NOMO-1 treated with dmso at 0.1 percent for 144 hours (cell line): ENCODE data around the gene AGAP3.

ENCODE experiments used
- DNase-seq: peaks from one replicate; lab custom pipeline; 2025; ENCODE audit not compliant: unreplicated experiment; lab: John Stamatoyannopoulos, UW

The AGAP3 gene

DNA sequence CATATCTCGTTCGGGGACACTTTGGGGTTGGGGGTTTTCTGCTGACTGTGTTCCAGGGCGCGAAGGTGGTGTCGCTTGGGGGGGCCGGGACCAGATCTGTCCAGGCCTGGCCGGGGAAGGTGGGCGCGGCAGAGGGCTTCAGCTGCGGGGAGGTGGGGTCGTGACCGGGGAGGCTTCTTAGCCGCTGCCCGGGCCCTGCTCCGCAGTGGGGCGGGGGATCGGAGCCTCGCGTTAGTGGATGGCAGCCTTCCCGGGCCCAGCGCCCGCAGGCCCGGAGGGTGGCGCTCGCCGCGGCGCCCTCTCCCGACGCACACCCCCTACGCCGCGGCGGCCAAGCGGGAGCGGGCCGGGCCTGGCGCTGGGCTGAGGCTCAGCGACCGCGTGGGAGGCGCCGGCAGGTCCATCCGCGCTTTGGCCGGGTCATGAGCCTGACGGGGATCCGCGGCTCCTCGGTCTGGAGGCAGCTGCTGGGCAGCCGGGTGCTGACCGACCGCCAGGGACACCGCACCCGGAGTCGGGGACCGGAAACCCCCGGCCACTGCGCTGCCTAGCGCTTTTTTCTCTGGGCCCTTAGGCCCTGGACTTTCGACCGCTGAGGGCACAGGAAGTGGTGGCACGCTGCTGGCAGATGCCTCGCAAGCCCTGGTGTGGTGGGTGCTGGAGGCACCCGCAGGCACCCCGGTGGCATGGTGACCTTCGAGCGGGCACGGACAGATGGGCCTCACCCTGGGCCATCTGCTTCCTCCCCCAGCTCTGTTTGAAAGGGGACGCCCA is 1.2 kb downstream of the AGAP3 start:
- DNase-seq, result no peak

DNA sequence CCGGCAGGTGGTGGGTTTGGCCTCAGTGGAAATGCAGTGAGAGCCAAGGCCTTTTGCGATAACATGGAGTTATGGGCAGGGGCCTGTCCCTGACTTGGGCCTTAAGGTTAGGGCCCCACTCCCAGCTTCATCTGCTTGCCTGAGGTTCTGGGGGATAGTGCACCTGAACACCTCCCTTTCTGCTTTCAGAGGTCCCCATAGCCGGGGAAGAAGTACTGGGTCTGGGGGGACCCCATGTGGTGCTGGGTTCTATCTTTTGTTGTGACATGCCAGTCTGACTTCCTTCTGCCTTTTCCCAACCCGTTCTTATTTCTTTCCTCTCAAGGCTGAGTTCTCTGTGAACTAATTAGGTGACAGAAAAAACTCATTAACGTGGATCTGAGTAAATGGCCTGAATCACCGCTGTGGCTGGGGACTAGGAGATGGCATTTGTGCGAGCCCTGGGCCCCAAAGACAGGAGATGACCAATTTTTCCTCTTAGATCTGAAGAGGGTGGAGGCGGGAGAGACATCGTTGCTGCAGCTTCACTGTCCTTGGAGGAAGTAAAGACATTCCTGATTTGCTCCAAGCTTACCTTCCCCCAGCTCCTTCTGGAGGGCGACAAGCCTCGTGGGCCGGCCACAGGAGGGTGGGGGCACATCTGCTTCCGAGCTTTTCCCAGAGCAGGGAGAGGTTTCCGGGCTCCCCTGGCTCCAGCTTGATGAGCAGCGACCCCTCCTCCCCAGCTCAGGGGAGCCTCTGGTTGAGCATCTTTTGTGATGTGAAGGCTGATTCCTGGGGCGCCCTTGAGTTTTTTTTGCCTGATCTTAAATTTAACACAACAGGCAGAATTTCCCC is 2.0 kb downstream of the AGAP3 start:
- no peak for DNase-seq

GRCh38 chr7:151088856-151089699 is 2.8 kb downstream of the AGAP3 start:
- no peak for DNase-seq

GRCh38 chr7:151089893-151090730 is 3.8 kb downstream of the AGAP3 start:
- DNase-seq, result no peak

DNA sequence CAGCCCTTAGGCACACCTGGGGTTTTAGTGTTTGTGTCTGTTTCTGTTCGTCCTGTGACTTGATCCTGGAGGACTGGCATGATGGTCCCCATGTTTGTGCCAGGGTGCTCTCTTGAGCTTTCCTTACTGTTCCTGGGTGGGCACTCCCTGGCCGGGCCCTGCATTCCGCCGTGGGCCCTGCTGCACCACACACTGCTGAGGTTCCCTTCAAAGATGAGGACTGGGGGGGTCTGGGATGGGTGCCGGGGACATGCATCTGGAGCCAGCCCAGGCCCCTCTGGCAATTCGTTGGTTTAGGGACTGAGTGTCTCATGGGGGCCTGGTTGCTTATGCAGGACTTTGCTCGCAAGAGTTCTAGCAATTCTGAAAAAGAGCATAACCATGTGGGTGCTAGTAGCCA is 4.7 kb downstream of the AGAP3 start:
- DNase-seq, result no peak

GRCh38 chr7:151091431-151091830 is 5.2 kb downstream of the AGAP3 start:
- no peak for DNase-seq

- DNase-seq, result no peak
These were observed 5.7 kb downstream of the AGAP3 start for GRCh38 chr7:151091988-151092387.

DNA sequence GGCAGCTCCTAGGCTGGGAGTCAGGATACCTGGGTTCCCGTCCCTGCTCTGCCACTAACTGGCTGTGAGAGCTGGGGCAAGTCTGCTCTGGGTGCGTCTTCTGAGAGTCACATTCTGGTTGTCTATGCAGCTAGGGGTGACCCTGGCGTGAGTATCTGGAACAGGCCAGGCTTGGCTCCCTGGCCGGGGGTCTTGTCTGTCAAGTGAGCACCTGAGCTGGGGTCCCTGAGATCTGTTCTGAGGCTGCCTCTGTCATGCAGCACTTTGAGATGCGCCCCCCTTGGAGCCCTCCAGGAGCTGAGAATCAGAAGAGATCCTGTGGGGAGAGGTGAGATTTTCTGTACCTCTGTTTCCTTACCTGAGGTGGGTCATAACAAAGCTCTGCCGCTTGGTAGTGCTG is 7.5 kb downstream of the AGAP3 start:
- DNase-seq, result no peak

GRCh38 chr7:151094675-151095074 is 8.4 kb downstream of the AGAP3 start:
- no peak for DNase-seq

DNA sequence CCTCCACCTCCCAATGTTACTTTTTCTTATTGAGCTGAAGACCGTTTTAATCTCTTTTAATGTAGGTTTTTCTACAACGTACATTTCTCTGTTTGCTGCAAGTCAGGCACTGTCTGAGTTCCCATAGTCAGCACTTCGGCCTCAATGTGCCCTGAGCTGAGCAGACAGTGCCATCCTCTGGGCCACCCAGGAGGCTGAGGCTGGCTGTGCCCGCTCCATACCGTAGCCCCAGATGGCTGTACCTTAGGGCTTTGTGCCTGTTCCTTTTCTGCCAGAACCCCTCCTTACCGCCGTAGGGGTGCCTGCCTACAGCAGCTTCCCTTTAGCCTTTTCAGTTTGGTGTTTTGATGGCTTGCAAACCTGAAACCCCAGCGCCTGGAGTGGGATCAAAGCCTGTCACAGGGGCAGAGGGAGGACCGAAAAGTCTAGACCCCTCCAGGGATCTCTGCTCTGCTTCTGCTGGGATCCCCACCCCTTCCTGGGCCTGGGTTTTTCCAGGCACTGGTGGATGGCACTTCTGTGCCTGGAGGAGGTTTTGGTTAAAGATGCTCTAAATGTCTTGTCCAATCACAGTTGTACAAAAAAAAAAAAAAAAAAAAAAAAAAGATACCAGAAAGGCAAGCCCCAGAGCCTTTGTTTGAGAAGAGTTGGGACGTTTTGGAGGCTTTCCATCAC is 9.0 kb downstream of the AGAP3 start:
- no peak for DNase-seq

GRCh38 chr7:151095828-151096475 is 9.7 kb downstream of the AGAP3 start:
- no peak for DNase-seq

GRCh38 chr7:151099486-151100211 is 13.4 kb downstream of the AGAP3 start:
- DNase-seq, result no peak

DNA sequence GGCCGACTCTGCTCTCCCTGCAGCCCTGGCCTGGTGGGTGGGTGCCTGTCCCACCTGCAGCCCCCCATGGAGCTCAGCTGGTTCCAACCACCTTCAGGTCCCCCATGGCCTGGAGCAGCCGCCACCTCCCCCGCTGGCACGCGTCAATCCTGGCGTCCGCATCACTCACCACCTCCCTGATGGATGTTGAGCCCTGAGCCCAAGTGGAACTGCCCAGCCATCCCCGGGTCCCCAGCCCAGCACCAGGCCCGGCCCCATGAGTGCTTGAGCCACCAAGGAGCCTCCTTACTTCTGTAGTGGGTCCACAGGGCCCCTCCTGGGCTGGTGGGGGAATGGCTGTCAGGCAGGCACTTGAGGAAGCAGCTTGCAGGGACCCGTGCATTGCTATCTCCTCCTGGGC is 14.6 kb downstream of the AGAP3 start:
- no peak for DNase-seq

GRCh38 chr7:151101621-151102396 is 15.5 kb downstream of the AGAP3 start:
- DNase-seq, result no peak

DNA sequence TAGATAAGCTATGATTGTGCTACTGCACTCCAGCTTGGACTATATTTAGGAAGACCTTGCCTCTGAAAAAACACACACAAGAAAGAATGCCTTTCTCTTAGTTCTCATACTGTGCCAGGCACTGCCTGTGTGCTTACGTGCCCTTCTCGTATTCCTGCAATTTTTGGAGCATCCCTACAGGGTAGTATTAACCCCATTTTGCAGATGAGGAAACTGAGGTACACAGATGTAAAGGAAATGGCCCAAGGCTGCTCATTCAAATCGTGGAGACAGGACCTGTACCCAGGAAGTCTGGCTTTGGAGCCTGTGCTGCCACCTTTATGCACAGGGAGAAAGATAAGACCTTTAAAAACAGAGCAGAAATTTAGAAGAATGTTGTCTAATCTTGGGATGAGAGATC is 16.7 kb downstream of the AGAP3 start:
- DNase-seq, result no peak

DNA sequence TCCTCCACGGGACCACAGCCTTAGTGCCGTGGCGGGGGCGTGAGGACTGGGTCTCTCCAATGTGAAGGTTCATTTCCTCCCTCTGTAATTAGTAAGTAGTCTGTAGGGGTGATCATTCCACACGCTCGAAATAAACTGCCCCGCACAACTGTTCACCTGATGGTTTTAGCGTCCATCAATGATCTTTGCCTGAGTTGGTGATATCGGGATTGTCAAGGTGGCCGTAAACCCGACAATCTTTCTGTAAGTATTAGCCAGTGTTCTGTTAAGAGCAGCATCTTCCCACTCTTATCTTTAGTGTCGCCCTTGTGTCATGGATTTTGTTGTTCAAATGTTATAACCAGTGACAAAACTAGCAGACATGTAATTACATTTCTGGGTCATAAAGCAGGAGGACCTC is 17.7 kb downstream of the AGAP3 start:
- DNase-seq, result no peak

- DNase-seq, result no peak
These were observed 18.3 kb downstream of the AGAP3 start for GRCh38 chr7:151104411-151105235.
